Non-pigmented ciliary epithelial cell (primary cell): ENCODE measurements around the gene ZBTB44.
"Not testable (repeated sequence)": the region's sequence is repeated elsewhere in the genome, so short reads cannot be mapped to it uniquely, and the experiment has no call there.

Experiments used
- DNase-seq: peaks from one replicate; pipeline ENCODE4 v3.0.0-alpha.2; 2010; ENCODE audit warnings: low read depth

Gene ZBTB44

GRCh38 chr11:130249929-130250328 is 64.8 kb downstream of the ZBTB44 start:
- DNase-seq: not testable (repeated sequence)

- DNase-seq: no peak
These were observed 65.3 kb downstream of the ZBTB44 start for GRCh38 chr11:130249371-130249770.

- no peak for DNase-seq
These were observed 67.4 kb downstream of the ZBTB44 start for GRCh38 chr11:130247319-130247718.

GRCh38 chr11:130246738-130247137 is 68.0 kb downstream of the ZBTB44 start:
- no peak for DNase-seq

GRCh38 chr11:130246270-130246669 is 68.4 kb downstream of the ZBTB44 start:
- no peak for DNase-seq

- not testable (repeated sequence) for DNase-seq
These were observed 69.3 kb downstream of the ZBTB44 start for GRCh38 chr11:130245375-130245774.

GRCh38 chr11:130244848-130245247 is 69.9 kb downstream of the ZBTB44 start:
- no peak for DNase-seq

- DNase-seq: no peak
These were observed 70.9 kb downstream of the ZBTB44 start for GRCh38 chr11:130243816-130244215.

- no peak for DNase-seq
These were observed 73.0 kb downstream of the ZBTB44 start for GRCh38 chr11:130241713-130242112.

- no peak for DNase-seq
These were observed 77.3 kb downstream of the ZBTB44 start for GRCh38 chr11:130237282-130238006.

GRCh38 chr11:130234315-130234714 is 80.4 kb downstream of the ZBTB44 start:
- DNase-seq: no peak

GRCh38 chr11:130233888-130234287 is 80.8 kb downstream of the ZBTB44 start:
- DNase-seq: not testable (repeated sequence)

GRCh38 chr11:130233486-130233885 is 81.2 kb downstream of the ZBTB44 start:
- not testable (repeated sequence) for DNase-seq

- no peak for DNase-seq
These were observed 87.3 kb downstream of the ZBTB44 start for GRCh38 chr11:130227373-130227772.

GRCh38 chr11:130223291-130223971 is 91.3 kb downstream of the ZBTB44 start:
- no peak for DNase-seq

- no peak for DNase-seq
These were observed 94.2 kb downstream of the ZBTB44 start for GRCh38 chr11:130220311-130221035.

- DNase-seq: no peak
These were observed 95.6 kb downstream of the ZBTB44 start for GRCh38 chr11:130219148-130219547.

GRCh38 chr11:130218501-130219070 is 96.1 kb downstream of the ZBTB44 start:
- DNase-seq: no peak

- DNase-seq: no peak
These were observed 97.3 kb downstream of the ZBTB44 start for GRCh38 chr11:130217133-130218031.

- no peak for DNase-seq
These were observed 98.1 kb downstream of the ZBTB44 start for GRCh38 chr11:130216591-130217132.

- DNase-seq: no peak
These were observed 98.5 kb downstream of the ZBTB44 start for GRCh38 chr11:130216221-130216550.
